ENCODE measurements around the gene REST. TPM values are rescaled to one million over a fixed set of nuclear protein-coding genes. Genes with fewer than 3 reads are reported as not detected.
A peak's percentile ranks its signal among the peaks of the same experiment; 100 is the strongest.

REST gene, protein sequence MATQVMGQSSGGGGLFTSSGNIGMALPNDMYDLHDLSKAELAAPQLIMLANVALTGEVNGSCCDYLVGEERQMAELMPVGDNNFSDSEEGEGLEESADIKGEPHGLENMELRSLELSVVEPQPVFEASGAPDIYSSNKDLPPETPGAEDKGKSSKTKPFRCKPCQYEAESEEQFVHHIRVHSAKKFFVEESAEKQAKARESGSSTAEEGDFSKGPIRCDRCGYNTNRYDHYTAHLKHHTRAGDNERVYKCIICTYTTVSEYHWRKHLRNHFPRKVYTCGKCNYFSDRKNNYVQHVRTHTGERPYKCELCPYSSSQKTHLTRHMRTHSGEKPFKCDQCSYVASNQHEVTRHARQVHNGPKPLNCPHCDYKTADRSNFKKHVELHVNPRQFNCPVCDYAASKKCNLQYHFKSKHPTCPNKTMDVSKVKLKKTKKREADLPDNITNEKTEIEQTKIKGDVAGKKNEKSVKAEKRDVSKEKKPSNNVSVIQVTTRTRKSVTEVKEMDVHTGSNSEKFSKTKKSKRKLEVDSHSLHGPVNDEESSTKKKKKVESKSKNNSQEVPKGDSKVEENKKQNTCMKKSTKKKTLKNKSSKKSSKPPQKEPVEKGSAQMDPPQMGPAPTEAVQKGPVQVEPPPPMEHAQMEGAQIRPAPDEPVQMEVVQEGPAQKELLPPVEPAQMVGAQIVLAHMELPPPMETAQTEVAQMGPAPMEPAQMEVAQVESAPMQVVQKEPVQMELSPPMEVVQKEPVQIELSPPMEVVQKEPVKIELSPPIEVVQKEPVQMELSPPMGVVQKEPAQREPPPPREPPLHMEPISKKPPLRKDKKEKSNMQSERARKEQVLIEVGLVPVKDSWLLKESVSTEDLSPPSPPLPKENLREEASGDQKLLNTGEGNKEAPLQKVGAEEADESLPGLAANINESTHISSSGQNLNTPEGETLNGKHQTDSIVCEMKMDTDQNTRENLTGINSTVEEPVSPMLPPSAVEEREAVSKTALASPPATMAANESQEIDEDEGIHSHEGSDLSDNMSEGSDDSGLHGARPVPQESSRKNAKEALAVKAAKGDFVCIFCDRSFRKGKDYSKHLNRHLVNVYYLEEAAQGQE
- total RNA-seq (ENCODE audit: low replicate concordance), result 42.1 and 50.6 TPM in 2 replicates

DNA sequence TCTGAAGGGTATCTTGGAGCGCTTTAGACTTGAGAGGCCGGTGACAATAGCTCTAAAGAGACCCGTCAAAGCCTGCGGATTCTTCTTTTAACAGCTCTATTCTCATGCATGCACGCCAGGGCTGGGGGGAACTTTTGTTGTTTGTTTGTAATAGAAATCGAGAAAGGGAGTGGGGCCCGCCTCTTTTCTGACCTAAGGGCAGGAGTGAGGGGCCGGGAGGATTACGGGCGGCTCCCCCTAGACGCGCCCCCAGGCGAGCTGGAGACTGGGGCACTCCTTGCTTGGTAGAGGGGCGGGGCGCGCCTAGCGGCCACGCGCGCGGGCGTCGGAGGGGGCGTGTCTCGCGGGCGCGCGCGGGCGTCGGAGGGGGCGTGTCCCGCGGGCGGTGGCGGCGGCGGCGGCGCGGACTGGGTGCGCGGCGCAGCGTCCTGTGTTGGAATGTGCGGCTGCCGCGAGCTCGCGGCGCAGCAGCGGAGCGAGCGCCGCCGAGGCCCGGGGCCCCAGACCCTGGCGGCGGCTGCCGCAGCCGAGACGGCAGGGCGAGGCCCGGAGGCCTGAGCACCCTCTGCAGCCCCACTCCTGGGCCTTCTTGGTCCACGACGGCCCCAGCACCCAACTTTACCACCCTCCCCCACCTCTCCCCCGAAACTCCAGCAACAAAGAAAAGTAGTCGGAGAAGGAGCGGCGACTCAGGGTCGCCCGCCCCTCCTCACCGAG is at the start of gene REST:
Gene REST (plus strand): TSS at position 412 of the 717 bp plus-strand sequence. CDS start 2,739 bp downstream, outside the sequence.
- peak within 1 kb of the TSS; percentile 90 for H3K4me3 ChIP-seq (ENCODE audit: low read depth, low read length)
- DNase-seq (ENCODE audit: low read depth), result peak; percentile 47
- TF ChIP-seq, protein P1, sequence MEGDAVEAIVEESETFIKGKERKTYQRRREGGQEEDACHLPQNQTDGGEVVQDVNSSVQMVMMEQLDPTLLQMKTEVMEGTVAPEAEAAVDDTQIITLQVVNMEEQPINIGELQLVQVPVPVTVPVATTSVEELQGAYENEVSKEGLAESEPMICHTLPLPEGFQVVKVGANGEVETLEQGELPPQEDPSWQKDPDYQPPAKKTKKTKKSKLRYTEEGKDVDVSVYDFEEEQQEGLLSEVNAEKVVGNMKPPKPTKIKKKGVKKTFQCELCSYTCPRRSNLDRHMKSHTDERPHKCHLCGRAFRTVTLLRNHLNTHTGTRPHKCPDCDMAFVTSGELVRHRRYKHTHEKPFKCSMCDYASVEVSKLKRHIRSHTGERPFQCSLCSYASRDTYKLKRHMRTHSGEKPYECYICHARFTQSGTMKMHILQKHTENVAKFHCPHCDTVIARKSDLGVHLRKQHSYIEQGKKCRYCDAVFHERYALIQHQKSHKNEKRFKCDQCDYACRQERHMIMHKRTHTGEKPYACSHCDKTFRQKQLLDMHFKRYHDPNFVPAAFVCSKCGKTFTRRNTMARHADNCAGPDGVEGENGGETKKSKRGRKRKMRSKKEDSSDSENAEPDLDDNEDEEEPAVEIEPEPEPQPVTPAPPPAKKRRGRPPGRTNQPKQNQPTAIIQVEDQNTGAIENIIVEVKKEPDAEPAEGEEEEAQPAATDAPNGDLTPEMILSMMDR (IDR thresholded peaks at IDR 0.05; ENCODE audit: insufficient read depth, low read length), result no peak

DNA sequence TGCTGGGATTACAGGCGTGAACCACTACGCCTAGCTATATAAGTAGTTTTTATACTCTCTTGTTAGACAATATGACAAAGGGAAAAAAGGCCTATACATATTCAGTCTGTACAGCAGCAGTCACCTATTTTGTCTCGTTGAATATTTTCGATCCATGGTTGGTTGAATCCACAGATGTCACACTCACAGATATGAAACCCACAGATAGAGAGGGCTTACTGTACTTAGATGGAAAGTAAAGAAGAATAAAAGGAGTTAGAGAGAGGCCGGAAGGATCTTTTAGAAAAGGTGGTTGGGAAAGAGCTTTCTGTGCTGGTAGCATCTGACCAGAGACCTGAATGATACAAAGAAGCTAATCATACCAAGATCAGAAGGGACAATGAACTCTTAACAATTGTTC is 47.9 kb upstream of the REST start:
- H3K4me3 ChIP-seq (ENCODE audit: low read depth, low read length), result no peak overlapping the region
- TF ChIP-seq, protein P1 (IDR thresholded peaks at IDR 0.05; ENCODE audit: insufficient read depth, low read length), result no peak
- no peak for DNase-seq (ENCODE audit: low read depth)

DNA sequence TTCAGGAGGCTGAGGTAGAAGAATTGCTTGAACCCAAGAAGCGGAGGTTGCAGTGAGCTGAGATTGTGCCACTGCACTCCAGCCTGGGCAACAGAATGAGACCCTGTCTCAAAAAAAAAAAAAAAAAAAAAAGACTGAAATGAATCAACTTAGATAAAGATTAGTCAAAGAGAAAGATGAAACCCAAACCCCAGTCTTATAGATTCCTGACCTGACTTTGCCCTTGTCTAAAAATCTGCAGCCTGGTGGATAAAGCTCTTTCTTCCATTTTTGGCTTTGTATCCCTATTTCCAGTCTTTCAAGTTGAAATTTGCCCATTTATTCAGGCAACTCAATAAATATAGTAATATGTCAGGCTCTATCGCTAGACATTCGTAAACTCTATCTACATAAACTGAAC is 46.9 kb upstream of the REST start:
- DNase-seq (ENCODE audit: low read depth), result no peak
- TF ChIP-seq, protein P1 (IDR thresholded peaks at IDR 0.05; ENCODE audit: insufficient read depth, low read length), result no peak
- H3K4me3 ChIP-seq (ENCODE audit: low read depth, low read length), result no peak overlapping the region

DNA sequence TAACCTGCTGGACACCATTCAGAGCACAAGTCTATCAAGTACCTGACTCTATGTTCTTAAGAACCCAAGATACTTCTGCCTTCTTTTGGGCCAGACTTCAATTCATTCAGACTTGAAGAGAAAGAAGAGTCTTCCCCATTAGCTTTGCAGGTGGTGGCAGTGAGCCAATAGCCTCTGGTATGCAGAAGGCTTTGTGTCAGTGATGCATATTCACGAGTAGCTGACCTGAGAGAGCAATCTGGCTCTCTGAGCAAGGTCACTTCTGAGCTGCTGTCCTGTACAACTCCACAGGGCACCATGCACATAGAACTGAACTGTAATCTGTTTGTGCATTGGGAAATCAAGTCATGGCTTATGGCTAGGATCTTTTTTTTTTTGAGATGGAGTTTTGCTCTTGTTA is 46.3 kb upstream of the REST start:
- TF ChIP-seq, protein P1 (IDR thresholded peaks at IDR 0.05; ENCODE audit: insufficient read depth, low read length), result no peak
- DNase-seq (ENCODE audit: low read depth), result peak; percentile 3
- no peak overlapping the region for H3K4me3 ChIP-seq (ENCODE audit: low read depth, low read length)

DNA sequence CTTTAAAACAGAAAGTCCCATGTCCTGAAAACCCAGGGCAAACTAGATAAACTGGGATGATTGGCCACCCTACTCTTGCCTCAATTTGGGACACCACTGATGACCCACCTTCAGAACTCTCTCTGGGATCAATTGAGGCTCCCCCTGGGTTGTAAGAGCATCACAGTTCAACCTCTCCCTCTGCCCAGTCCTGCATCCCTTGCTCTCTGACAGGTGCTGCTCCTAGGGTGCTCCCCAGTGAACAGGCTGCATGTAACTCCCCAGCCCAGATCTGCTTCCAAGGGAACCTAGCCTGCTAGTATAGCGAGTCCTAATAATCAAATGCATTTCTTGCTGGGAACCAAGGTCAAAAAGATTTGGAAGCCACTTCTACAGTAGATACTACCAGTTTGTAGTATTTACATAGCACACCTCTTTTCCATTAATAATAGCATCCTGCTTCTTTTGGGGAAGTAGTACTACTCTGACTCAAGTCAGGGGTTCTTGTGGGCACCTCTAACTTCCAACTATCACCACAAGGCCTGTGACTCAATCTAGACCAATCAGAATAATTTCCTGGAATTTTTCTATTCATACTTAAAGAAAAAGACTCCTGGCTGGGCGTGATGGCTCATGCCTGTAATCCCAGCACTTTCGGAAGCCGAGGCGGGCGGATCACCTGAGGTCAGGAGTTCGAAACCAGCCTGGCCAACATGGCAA is 44.1 kb upstream of the REST start:
- DNase-seq (ENCODE audit: low read depth), result no peak

More for the DNA sequence above, 44.1 kb upstream of the REST start:
- TF ChIP-seq, protein P1 (IDR thresholded peaks at IDR 0.05; ENCODE audit: insufficient read depth, low read length), result no peak
- no peak overlapping the region for H3K4me3 ChIP-seq (ENCODE audit: low read depth, low read length)
